Measurements from ENCODE around the gene CCSER1.
"Not testable (repeated sequence)": the region's sequence is repeated elsewhere in the genome, so short reads cannot be mapped to it uniquely, and the experiment has no call there.

The CCSER1 gene

DNA sequence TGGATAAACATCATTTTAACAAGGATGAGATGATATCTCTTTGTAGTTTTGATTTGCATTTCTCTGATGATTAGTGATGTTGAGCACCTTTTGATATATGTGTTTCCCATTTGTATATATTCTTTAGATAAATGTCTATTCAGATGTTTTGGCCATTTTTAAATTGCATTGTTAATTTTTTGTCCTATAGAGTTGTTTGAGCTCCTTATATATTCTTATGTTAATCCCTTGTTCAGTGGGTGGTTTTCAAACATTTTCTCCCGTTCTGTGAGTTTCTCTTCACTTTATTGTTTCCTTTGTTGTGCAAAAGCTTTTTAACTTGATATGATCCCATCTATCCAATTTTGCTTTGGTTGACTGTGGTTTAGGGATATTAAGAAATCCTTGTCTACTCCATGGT lies 606.0 kb downstream of the CCSER1 start:
- no peak for DNase-seq

DNA sequence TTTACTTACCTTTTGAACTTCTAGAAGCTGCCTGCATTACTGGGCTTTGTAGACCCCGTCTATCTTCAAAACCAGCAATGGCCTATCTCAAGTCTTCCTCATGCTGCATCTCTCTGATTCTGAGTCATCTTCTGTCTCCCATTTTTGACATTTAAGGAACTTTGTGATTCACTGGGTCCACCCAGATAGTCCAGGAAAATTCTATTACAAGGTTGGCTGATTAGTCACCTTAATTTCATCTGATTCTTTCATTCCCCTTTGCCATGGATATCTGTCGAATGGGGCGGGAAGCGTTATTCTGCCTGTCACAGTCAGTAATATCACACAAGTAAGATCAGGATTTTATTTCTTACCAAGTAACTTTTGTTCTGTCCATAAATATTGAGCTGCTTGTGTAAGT lies 618.0 kb downstream of the CCSER1 start:
- DNase-seq = no peak

DNA sequence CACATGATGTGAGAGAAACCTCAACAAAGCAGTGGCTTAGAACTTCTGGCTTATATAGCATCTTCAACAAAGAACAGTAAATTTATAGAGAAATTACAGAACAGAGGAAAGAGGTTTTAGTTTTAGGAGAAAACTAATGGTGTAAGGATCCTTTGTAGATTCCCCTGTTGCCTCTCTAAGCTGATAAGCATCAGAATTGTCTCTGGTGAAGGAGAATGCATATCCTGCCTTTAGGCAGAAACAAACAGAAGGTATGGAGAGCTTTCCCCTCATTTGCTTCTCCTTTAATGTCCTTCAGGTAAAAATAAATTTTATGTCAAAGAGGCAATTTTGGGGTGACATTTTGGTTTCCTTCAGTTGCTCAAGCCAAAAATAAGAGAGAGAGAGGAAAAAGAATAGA lies 625.9 kb downstream of the CCSER1 start:
- no peak for DNase-seq

DNA sequence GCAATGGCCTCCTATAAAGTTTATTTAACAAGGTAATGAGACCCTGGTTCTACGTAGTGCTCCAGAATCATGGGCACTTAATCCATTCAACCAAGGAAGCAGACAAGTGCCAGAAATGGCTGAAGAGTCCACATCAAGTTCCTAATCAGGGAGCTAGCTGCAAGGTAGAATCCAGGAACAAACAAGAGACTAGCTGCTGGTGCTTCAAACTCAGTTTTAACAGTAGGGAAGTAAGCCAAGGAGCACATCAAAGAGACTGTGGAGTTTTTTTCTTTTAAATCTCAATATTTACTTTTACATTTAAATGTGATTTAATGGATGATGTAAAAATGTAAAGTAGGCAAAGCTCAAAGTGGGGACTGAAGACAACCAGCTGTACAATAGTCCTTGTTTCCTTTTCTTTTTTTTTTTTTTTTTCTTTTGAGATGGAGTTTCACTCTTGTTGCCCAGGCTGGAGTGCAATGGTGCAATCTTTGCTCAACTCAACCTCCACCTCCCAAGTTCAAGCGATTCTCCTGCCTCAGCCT lies 630.4 kb downstream of the CCSER1 start:
- DNase-seq = no peak

DNA sequence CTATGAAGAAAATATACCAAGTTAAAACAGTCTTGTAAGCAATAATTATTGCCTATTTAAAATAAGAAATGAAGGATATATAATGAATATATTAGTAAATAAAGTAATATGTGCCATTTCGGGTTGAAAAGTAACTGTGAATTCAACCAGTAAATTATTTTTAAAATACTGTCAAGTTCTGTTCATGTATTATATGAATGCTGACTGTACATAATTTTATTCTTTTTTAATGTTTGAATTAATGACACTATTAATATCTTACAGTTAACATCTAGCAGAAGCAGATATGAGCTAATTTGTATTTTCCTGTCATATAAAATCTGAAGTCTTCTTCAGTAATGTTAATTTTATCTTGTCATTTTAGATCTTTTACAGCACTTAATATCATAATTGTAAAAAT lies 632.9 kb downstream of the CCSER1 start:
- no peak for DNase-seq

DNA sequence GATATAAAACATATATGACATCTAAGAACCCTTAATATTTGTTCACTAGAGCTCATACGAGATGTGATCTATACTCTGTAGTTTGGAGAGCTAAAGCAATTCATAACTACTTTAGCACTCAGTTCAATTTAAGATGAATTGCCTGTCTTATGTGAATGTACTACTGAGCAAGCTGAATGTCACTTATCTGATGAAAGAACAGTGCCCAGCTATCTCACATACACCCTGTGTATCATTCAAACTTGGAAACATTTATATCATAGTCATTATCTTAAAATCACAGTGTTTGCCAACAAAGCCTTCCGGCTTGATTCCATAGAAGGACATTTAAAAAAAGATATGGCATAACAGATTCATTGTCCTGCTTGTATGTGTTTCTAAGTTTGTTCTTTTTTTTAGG lies 639.6 kb downstream of the CCSER1 start:
- DNase-seq = no peak

DNA sequence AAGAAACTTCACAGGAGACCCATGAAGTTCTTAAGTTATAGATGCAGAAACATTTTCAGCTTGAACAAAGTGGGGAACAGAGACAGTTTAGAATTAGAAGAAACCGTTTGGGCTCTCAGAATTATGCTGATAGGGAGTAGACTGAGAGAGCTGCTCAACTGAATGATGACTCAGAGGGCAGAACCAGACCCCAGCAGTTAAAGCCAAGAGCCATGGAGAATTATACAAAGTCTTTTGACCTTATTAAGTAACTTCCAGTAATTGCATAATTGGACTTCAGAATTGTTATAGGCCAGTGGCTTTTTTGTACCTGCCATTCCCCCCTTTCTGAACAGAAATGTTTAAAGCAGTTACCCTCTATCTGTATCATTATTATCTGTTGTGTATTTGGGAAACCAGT lies 642.1 kb downstream of the CCSER1 start:
- DNase-seq = no peak

DNA sequence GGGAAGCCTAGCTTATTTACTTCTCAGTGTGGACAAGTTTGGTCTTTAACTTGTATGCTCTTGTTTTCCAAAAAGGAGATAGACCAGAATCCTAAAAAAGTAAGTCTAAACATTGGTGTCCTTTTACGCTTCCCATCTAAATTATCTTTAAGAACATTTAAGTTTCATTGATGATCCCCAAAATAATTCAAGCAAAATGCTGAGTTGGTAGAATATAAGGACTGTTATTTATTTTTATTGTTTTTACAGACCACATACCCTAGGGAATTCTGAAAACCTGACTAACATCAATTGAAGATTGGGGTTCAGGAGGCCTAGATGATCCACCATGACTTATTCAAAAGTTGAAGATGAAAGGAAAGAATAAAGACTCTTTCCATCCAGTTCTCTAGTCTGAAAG lies 653.0 kb downstream of the CCSER1 start:
- DNase-seq = no peak

DNA sequence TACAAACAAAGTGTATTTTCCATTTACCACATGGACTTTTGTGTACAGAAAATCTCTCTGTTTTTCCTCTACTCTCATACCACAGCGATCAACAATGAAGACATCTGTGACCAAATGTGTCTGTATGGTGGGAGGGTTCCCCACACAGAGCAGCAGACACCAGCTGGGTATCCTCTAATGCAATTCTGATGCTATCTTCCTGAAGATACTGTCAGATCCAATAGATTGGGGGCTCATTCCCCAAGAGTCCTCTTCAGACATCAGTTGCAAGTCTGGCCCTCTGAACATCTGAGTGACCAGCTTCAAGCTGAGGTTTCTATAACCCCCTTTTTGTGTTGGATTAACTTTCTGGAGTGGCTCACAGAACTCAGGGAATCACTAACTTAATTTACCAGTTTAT lies 659.4 kb downstream of the CCSER1 start:
- DNase-seq = no peak

DNA sequence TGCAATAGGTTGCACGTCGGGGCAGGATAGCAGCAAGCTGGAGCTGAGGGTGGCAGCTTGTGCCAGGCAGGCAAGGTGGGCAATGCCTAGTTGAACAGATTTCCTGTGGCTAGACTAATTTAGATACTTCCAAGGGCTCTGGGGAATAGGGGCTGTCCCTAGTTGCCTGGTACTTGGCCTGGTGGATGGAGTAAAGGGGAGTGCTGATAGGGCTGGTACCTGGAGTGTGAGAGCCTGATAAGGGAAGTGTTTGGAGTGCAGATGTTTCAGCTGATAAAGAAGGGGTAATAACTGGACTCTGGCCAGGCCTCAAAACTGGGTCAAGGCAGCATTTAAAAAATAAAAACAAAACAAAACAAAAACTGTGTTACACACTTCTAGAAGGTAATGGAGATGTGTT lies 665.5 kb downstream of the CCSER1 start:
- no peak for DNase-seq

DNA sequence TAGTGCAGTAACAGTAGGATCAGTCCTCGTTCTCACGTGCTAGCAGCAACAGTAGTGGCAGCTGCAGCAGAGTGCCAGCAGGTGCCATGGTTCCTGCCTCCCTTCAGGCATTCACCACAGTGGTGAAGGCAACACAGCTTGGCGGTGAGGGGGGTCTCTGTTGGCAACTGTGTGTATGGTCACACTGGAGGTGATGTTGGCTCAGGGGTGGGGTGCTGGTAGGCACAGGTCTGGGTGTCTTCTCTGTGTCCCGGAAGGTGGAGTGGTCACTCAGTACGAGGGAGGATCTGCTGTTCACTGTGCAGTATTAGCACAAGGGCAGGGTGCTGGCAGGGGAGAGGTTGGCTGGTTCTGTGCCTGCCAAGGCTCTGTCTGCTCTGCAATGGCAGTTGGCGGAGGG lies 671.8 kb downstream of the CCSER1 start:
- DNase-seq = no peak

DNA sequence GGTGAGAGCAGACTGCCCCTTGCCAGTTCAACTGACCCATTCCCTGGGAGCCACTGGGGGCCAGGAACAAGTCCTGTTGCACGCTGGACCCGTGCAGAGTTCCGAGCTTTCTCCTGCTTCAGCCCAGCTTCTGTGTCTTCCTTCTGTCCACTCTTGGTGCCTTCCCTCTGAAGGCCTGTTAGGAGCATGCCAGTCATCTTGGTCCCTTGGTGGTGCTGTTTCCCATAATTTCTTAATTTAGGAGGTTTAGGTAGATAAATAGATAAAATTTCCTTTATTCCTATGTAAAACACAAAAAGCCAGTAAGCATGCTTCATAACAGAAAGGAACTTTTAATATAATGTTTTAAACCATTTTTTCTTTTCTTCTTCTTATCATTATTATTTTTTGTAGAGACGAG lies 672.7 kb downstream of the CCSER1 start:
- DNase-seq = no peak

DNA sequence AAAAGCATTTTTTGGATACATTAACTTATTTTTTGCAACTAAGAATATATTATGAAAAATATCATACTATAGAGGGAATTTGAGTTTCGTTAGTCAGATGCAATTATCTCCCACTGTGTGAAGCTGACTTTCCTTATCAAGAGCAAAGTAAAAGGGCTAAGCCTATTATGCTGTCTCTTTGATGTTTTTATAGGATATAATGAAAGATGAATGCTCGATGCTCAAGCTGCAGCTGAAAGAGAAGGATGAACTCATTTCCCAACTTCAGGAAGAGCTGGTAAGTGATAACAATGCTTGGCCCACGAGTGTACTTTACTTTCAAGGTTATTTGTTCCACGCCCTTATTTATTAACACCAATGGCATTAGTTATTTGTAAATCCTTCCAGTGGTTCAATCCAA lies 688.4 kb downstream of the CCSER1 start:
- DNase-seq = no peak

DNA sequence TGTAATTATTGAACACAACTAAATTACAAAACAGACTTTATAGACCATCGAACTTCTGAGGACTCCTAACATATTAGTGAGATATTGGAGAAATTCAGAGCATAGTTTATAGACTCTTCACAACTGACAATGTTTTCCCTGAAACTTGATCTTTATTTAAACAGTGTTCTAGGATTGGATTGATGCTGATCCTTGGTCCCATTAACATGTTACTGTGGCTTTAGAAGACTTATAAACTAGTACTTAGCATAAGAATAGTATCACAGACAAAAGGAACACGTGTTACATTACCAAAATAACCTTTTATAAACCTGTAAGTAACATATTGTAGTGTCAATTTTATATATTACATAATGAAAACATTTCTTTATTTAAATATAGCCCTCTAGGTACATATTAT lies 689.6 kb downstream of the CCSER1 start:
- no peak for DNase-seq

DNA sequence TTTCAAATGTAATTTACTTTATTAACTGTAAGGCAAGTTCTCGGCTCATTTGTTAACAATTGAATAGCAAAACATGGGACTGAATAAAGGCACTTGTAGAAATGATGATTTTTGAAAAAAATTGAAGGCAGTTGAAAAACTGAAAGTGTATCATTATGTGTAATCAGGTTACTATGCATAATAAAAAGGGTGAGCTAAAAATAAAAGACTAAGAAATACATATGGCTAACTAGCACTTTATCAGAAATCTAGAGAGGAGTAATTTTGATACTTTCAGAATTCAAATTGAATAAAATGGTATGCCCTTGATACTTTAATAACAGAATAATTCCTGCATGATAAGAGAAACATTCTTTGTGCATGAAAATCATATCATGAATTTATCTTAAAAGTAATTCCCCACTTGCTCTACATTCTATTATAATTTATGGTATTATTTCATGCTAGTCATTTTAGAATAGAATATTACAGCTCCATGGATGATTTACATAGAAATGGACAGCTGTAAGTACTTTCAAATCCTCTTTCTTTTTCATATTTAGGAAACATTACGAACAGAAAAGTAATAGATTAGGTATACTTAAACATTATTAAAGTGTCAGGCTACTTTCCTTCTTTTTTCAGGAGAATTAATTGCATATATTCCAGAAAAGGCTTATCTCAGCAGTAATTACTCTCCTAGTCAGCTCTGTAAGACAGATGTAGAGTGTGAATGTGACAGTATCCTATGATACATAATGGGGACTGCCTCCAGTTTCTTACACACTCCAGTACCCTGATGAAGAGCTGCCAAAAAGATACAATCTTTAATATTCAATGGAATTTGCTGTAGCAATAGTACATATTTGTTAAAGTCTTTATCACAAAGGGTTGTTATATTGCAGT lies 697.3 kb downstream of the CCSER1 start:
- no peak for DNase-seq

DNA sequence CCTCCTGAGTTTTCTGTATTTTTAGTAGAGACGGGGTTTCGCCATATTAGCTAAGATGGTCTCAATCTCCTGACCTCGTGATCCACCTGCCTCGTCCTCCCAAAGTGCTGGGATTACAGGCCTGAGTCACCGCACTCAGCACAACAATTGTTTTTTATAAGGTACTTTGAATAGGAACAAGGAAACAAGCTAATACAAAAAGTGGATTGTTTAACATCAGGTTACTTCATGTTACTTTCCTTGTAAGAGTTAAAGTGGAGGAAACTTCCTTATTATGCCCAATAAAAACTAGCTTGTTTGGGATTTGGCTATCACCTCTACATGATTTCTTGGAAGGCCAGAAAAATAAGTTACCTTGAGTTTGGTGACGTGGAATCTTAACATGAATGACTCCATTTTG lies 698.7 kb downstream of the CCSER1 start:
- no peak for DNase-seq

DNA sequence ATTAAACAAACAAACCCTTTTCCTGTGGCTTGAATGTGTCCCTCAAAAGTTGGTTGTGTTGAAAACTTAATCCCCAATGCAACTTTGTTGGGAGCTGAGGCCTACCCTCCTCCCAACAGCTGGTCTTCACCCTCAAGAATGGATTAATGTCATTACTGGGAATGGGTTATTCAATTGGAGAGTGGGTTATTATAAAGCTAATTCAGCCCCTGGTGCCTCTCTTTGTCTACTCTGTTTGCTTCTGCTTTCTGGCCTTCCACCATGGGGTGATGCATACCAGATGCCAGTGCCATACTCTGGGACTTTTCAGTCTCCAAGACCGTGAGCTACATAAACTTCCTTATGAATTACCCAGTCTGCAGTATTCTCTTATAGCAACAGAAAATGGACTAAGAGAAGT lies 706.5 kb downstream of the CCSER1 start:
- no peak for DNase-seq

DNA sequence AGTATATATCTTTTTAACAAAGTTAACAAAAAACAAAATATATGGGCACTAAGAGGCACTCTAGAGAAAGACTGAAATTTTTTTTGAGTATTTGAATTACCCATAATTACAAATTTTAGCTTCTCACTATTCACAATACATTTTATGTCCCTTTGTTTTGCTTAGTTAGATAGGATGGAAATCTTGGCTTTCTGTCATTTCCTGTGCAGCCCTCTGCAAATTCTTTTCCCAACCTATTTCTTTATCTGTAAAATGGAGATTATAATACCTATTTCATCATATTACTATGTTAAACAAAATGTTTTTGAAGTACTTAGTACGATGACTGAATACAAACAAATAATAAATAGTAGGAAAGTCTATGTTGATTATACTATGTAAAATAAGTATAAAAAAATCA lies 710.0 kb downstream of the CCSER1 start:
- DNase-seq = no peak

DNA sequence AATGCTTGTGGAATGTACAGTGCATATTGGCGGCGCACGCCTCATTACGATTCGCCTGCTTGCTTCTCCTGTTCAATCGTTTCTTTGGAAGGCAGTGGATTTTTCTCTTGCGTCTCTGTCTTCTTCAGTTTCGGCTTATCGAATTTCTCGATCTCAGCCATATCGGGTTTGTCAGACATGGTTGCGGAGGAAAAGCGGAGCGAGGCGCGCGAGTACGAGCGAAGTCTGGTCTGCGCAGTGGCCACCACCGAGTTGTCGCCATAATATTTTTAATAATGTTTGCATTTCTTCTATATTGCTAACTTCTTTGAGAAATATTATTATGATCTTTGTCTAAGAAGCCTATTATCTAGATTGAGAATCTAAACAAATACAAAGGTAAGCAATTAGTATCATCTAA lies 711.7 kb downstream of the CCSER1 start:
- not testable (repeated sequence) for DNase-seq

DNA sequence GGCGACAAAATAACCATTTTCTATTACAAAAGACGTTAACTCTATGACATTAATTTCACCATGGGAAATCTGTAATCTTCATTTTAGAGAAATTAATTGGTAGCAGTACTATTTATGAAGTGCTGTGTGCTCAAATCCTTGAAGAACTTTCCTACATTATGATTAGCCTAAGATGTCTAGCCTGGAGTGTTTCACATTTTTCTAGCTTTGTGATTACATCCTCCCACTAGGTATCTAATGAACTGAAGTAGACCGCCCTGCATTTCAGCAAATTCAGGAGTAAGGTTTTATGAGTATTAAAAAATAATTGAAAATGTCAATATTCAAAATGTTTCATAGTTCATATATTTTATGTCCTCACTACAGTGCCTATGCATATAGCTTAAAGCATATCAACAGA lies 713.1 kb downstream of the CCSER1 start:
- no peak for DNase-seq

DNA sequence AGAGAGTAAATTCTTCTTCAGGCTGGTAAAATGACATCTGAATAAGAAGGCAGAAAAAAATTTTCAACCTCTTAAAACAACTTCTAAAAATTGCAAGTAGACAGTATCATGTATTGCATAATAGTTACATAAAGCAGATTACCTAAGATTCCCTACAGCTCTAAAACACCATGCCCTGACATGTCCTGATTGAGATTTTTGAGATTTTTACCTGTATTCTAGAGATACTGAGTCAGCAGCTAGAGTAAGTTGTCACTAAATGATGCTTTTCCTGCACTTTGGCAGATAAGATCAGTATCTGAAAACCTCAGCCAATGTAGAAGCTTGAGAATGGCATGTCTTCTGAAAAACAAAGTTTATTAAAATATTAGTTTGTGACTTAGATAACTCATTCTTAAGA lies 713.6 kb downstream of the CCSER1 start:
- no peak for DNase-seq

DNA sequence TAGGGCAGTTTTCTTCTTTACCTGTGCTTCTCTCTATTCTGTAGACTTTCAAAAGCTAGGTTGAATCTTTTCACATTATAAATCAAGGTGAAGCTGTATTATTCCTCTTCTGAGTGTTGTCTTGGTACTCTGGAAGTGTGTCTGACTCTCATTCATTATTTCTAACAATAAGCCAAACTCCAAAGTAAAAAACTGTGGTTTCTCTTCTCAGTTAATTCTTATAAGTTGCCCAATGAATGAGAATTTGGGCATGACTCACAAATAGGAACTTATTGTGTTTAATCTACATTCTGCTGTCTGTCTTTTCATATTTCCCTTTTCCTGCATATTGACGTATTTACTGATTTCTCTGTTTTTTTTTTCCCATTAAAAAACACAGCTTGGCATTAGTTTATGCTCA lies 714.5 kb downstream of the CCSER1 start:
- DNase-seq = no peak

DNA sequence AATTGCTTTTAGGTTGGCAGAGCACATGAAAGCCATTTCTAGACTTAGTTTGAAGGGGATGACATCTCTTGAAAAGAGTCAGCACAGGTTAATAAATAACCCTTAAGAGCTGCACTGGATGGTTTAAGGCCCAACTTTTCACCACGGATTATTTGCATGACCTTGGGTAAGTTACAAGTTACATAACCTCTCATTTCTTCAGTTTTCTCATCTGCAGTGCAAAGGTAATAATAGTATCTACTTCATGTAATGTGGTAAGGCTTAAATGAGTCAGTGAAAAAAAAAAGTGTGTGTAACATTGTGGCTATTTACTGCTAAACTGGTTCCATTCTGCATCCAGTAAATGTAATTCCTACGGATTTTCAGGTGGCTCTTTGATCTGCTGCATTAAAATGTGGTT lies 715.8 kb downstream of the CCSER1 start:
- DNase-seq = no peak

DNA sequence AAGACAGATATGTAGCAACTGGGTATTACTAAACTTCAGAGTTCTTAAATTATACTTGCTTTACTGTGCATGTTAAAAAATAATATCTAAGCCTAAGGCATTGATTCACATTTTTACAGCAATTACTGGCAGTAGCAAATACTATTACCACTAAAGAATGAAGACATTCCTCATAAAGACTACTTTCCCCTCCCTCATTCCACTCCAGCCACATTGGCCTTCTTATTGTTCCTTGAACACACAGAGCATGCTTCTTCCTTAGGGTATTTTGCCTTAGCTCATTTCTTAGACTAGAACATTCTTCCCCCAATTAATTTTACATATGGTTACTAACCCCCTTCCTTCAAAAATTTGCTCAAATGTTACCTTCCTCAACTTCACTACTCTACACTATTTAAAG lies 717.0 kb downstream of the CCSER1 start:
- DNase-seq = no peak

DNA sequence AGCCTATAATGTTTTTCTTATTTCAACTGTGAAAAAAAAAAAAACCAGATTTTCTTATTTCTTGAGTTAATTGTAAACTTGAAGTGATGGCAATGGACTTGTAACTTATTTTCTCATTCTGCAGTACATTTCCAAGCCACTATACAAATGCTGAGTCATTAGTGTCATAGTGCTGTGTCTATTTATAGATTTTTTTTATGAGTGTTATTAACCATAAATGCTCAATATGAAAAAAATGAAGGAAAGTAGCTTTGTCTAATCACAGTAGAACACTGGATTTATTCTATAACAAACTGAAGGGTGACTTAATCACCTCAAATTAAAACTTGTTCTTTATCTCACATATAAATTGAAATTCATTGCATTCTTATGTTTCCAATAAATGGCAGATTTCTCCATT lies 718.6 kb downstream of the CCSER1 start:
- DNase-seq = no peak
